Putamen (tissue), 1 donor: ENCODE measurements around the gene NT5DC2.

ENCODE experiments used
- DNase-seq: peaks from one replicate; pipeline ENCODE4 v3.0.0-alpha.2; 2016; ENCODE audit warnings: low spot score

The NT5DC2 gene

DNA sequence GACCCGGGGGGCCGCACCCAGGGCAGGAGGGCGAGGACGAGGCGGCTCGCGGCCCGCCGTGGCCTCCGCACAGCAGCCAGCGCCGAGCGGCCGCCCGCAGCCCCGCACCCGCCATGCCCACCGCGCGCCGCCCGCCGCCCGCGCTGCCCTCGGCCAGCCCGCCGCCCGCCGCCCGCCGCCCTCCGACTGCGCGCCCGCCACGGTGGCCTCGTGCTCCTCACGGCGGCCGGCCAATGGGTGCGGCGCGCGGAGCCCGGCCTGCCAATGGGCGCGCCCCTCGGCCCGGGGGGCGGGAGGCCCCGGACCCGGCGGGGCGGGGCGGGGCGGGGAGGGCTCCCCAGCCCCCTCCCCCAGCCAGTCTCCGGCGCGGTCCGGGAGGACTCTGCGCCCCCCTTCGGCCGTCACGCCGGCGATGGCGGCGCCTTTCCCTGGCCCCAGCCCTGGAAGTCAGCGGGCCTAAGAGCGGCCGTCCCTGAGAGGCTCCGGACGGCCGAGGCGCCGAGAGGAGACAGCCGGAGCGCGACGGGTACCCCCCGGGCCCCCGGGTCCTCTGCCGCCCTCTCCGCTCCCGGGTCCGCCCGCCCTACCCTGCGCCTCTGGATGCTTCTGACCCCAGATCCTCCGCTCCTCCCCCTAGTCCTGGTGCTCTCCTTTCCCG, at the start of gene NT5DC2:
Gene NT5DC2, minus strand, starts transcription at position 235 of the 658 bp plus-strand sequence. Its CDS starts 120 bp downstream, at position 115.
- DNase-seq, result peak; percentile 51

DNA sequence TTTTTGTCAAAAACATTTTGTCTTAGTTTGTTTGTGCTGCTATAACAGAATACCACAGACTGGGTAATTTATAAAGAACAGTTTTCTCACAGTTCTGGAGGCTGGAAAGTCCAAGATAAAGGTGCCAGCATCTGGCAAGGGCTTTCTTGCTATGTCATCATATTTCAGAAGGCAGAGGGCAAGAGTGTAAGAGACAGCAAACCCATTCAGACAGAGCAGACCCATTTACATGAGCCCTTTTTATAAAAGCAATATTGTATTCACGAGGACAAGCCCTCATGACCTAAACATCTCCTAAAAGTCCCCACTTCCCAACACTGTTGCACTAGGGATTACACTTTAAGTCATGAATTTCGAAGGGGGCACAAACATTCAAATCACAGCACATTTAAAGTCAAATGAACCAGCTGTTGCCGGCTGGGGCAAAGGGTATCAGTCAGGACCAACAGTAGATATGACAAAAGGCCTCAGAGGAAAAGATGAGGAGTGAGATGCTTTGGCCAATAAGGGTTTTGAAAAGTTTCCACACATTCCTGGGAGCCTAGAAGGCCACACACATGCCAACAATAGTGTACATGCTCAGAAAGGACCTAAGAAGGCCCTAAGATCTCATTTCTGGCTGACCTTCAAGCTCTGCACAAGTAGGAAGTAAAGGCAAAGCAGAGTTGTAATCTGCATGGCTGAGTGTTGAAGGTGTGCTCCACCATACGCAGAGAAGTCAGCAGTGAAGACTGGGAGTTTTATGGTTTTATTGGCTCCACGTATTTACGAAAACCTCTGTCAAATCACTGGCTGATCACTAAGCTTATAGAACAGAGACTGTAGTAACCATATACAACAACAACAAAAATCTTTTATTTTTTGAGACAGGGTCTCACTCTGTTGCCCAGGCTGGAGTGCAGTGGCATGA, 40.7 kb upstream of the NT5DC2 start:
- no peak for DNase-seq

DNA sequence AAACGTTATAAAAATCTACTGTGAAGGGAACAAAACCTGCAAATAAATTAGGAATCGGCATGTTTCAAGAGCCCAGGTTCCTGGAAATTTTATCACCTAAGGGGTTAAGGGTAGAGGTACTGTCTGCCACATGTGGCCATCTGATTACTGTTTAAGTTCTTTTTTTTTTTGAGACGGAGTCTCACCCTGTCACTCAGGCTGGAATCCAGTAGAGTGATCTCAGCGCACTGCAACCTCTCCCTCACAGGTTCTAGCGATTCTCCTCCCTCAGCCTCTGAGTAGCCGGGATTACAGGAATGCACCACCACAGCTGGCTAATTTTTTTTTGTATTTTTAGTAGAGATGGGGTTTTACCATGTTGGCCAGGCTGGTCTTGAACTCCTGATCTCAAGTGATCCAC, 38.6 kb upstream of the NT5DC2 start:
- DNase-seq, result no peak

- DNase-seq, result no peak
These were observed 36.4 kb upstream of the NT5DC2 start for GRCh38 chr3:52570076-52570475.

GRCh38 chr3:52568069-52568468, 34.4 kb upstream of the NT5DC2 start:
- no peak for DNase-seq

DNA sequence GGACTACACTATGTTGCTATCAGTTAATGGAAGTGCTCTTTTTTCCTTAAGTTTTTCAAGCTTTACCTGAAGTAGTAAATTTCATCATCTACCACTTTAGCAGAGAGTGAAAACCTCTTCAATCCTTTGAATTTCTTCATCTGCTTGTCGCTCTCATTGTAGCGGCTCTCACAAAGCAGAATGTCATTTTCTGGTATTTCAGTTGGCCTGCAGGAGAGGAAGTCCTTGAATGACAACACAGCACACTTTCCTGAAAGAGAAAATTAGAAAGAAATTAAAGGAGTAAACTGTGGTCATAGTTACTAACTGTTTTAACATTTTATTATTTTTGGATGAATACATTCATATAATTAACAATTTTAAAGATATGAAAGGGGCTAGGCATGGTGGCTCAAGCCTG, 30.3 kb upstream of the NT5DC2 start:
- DNase-seq, result no peak

DNA sequence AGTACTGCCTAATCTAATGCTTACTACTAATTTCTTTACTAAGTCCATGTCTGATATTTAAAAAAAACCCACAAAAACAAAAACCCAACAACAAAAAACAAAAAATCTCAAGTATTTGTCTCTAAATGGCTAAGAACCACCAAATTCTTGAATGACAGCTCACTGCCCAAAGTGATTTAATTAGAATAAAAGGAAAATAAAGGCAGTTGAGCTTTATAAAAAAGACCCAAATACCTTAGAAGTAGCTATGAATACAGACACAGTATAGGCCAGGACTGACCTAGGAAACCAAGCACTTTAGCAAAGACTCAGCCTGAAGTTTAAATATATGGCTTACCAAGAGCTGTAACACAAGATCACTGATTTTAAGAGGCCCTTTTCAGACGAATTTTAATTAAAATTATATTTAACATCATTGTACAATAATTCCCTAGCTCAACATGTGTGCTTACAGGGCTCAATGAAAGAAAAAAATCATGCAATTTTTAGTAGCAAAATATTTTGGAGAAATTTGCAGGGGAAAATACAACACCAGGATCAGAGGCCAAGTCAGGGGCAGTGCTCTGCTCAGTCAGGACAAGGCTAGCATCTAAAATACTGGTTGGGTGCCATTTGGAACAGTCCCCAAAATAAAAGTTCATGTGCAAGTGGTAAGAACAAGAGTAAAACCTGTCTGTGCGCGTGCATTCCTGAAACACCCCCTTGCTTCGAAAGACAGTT, 27.5 kb upstream of the NT5DC2 start:
- DNase-seq, result no peak

GRCh38 chr3:52558436-52558835, 24.8 kb upstream of the NT5DC2 start:
- DNase-seq, result no peak

DNA sequence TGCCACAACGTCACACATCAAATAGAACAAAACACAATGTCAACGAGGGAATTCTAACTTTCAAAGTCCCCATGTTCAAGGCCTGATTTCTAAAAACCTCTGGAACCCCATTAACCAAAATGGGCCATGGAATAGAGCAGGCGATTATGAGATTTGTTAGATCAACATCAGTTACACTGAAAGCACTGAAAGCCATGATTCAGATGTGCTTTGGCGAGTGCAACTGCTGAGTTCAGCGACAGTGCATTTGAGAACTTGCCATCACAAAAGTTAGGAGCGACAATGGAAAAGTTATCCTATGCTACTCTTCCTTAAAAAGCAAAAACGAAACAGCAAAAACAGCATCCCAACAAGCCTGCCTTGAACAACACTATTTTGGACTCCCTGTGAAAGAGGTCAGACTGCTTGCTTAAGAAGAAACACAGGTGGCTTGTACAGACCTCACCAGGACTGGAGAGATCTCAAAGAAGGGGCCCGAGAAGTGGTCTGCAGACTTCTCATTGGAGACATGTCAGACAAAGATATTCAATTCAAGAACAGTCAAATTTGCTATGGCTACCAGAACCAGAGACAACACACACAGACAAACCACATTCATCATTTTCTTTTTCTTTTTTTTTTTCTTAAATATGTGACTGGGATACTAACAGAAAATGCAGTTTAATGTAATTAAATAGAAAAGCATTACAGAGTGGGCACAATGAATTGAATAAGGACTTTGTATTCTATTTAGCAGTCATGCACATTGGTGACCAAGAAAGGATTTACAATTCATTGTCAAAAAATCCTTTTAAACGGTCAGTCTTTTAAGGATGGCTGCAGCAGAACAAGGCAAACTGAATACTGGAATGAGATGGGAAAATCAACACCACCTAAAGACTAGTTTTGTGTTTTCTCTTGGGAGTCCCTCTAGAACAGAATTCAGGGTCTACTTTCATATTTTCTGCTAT, 23.6 kb upstream of the NT5DC2 start:
- DNase-seq, result no peak

- DNase-seq, result no peak
These were observed 21.4 kb upstream of the NT5DC2 start for GRCh38 chr3:52555056-52555455.

- DNase-seq, result no peak
These were observed 20.5 kb upstream of the NT5DC2 start for GRCh38 chr3:52554026-52554755.

DNA sequence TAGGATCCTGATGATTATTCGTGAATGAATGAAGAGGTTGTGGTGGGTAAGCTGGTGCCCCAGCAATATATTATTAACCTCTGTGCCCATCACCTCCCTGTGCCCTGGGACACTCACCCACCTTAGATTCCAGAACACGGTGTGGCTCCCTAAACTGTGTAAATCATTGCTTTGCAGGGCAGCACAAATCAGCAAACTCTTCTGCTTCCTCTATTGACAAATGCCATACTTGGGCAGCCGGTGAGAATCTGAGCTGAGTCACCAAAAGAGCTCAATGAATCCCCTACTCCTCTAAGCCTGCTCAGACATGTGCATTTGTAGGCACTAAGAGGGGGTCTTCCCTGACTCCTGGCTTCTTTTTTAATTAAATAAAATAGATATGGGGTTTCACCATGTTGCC, 18.4 kb upstream of the NT5DC2 start:
- DNase-seq, result no peak

- no peak for DNase-seq
These were observed 17.5 kb upstream of the NT5DC2 start for GRCh38 chr3:52551118-52551517.

DNA sequence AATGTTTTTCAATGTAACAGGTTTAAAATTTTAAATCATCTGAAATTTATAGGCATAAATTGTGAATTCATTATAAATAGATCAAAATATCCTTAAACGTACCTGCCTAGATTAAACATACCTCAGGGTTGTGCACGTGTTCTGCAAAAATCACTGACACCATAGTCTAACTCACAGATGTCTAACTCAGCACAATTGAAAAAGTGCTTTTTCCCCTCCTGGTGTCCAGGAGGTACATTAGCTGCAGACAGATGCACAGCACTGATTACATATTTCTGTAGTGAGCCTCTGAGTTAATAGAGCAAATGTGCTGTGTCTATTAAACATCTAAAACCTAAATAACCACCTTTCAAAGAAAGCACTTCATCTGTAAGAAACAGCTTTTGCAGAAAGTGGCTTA, 13.5 kb upstream of the NT5DC2 start:
- DNase-seq, result no peak

DNA sequence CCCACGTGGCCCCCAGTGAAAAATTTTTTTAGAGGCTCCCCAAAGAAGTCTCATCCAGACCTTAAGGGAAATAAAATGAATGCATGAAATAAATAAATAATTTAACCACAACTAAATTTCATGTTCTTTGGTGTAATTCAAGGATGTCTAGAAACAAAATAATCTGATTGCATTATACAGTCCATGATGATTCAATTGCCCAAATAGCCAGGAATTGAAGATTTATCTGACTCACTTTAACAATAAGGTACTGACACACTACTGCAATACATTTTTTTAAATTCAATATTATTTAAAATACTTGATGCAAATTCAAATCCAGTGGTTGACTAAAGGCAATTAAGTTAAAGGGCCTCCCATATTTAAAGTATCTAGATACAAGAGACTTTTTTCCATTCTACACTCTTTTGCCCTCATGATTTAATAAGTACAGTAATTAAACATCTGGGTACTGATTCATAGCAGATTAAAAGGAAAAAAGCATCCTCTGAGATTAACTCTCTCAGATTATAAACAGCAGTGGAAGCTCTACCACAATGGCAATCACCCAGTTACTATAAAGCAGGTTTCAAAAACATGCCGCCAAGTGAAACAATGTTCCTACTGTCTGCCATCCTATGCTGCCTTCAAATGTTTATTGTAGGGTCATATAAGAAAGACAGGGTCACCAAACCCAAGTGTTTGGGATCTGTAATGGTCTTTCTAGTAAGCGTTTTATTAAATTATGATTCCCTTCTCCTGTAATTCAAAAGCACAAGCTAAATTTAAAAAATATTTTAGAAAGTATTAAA, 12.6 kb upstream of the NT5DC2 start:
- DNase-seq, result no peak

- no peak for DNase-seq
These were observed 11.3 kb upstream of the NT5DC2 start for GRCh38 chr3:52544937-52545336.

- no peak for DNase-seq
These were observed 7.4 kb upstream of the NT5DC2 start for GRCh38 chr3:52541050-52541449.

GRCh38 chr3:52539010-52539653, 5.5 kb upstream of the NT5DC2 start:
- no peak for DNase-seq

GRCh38 chr3:52537726-52538421, 4.2 kb upstream of the NT5DC2 start:
- no peak for DNase-seq
